H1 (cell line): ENCODE results near the gene FKBP1A. TPM values are rescaled to one million over a fixed set of nuclear protein-coding genes. Genes with fewer than 3 reads are reported as not detected.

Experiments used
- CTCF ChIA-PET: fragments of 300-600 bp; sonication (Branson Sonifier 250); formaldehyde crosslinking; loops from one replicate; lab custom pipeline; 2021; ENCODE audit not compliant: partially characterized antibody; lab: Charles Lee
- POLR2A ChIA-PET: fragments of 300-600 bp; sonication (Branson Sonifier 250); formaldehyde crosslinking; loops from one replicate; lab custom pipeline; 2021; ENCODE audit warnings: inconsistent platforms; ENCODE audit not compliant: partially characterized antibody; lab: Charles Lee
- DNase-seq, 2 experiments: peaks; one replicate each; pipeline versions ENCODE4 v3.0.0 to v3.0.0-alpha.2; 2010 to 2022; ENCODE audit warnings: low spot score in 2 of 2, low read depth in 1 of 2, mixed read lengths in 1 of 2
- FAIRE-seq: peaks from 2 replicates; lab custom pipeline; 2011; peaks lifted over from hg19 to GRCh38; lab: Jason Lieb, UNC
- H2AFZ ChIP-seq: 2 replicates; pipeline ENCODE4 v1.8.1; 2012; ENCODE audit warnings: low read length, inconsistent platforms
- H2AK5ac ChIP-seq: 2 replicates; pipeline ENCODE4 v1.6.1; 2013; ENCODE audit warnings: low read depth, low read length
- H2BK120ac ChIP-seq: replicated peaks from 2 replicates; pipeline ENCODE3; 2013; ENCODE audit warnings: low read depth, low read length, inconsistent platforms
- H2BK12ac ChIP-seq: 2 replicates; pipeline ENCODE4 v1.6.1; 2013; ENCODE audit warnings: low read depth, low read length
- H2BK15ac ChIP-seq: 2 replicates; pipeline ENCODE4 v1.6.1; 2013; ENCODE audit warnings: low read length
- H2BK20ac ChIP-seq: 2 replicates; pipeline ENCODE4 v1.6.1; 2013; ENCODE audit warnings: low read length
- H2BK5ac ChIP-seq: 2 replicates; pipeline ENCODE4 v1.6.1; 2013; ENCODE audit warnings: low read depth, low read length
- H3K14ac ChIP-seq: 2 replicates; pipeline ENCODE4 v1.6.1; 2013; ENCODE audit warnings: inconsistent platforms; ENCODE audit not compliant: insufficient read length
- H3K18ac ChIP-seq: 2 replicates; pipeline ENCODE4 v1.6.1; 2013; ENCODE audit warnings: low read length; ENCODE audit errors: extremely low read depth
- H3K23ac ChIP-seq: 2 replicates; pipeline ENCODE4 v1.6.1; 2013; ENCODE audit warnings: inconsistent platforms; ENCODE audit not compliant: insufficient read length
- H3K23me2 ChIP-seq: 2 replicates; pipeline ENCODE4 v1.6.1; 2013; ENCODE audit warnings: low read depth, low read length
- H3K27ac ChIP-seq: 2 replicates; pipeline ENCODE4 v1.6.1; 2011; ENCODE audit warnings: low read depth, low read length, inconsistent platforms
- H3K27me3 ChIP-seq, 4 experiments: replicated peaks in 1 of 4; 1 replicate in 1 of 4; 2 replicates in 3 of 4; pipeline versions ENCODE4 v1.6.1 to v1.8.1; 2011 to 2013; ENCODE audit warnings: low read length in 3 of 4, mild to moderate bottlenecking in 3 of 4, inconsistent platforms in 2 of 4, mixed read lengths in 2 of 4, moderate library complexity in 1 of 4; ENCODE audit not compliant: control insufficient read depth in 3 of 4, insufficient read depth in 3 of 4; ENCODE audit errors: extremely low read depth in 1 of 4
- H3K36me3 ChIP-seq, 4 experiments: 2 replicates each; pipeline versions ENCODE4 v1.6.1 to v1.8.1; 2011 to 2013; ENCODE audit warnings: mild to moderate bottlenecking in 4 of 4, low read length in 3 of 4, moderate library complexity in 2 of 4, control low read depth in 1 of 4, inconsistent platforms in 1 of 4; ENCODE audit not compliant: insufficient read depth in 4 of 4, control insufficient read depth in 2 of 4
- H3K4ac ChIP-seq: replicated peaks from 2 replicates; pipeline ENCODE3; 2013; ENCODE audit warnings: low read length, low read depth, mixed read lengths, inconsistent platforms; ENCODE audit not compliant: insufficient read length
- H3K4me1 ChIP-seq, 4 experiments: replicated peaks in 1 of 4; 1 replicate in 1 of 4; 2 replicates in 3 of 4; pipeline versions ENCODE4 v1.6.1 to v1.8.1; 2011 to 2013; ENCODE audit warnings: low read length in 3 of 4, inconsistent platforms in 2 of 4, mixed read lengths in 1 of 4; ENCODE audit not compliant: insufficient read depth in 4 of 4, control insufficient read depth in 3 of 4
- H3K4me2 ChIP-seq, 2 experiments: 2 replicates each; pipeline versions ENCODE4 v1.6.1 to v1.8.1; 2011 to 2013; ENCODE audit warnings: low read depth in 2 of 2, low read length in 2 of 2, control low read depth in 1 of 2, inconsistent platforms in 1 of 2, mild to moderate bottlenecking in 1 of 2; ENCODE audit not compliant: insufficient read depth in 1 of 2
- H3K4me3 ChIP-seq, 4 experiments: fragments of 200-600, 300-600 bp in 1 of 4; sonication (generic), shearing (Covaris generic), sonication (Bioruptor Twin) in 1 of 4; 2 replicates each; pipeline versions ENCODE4 v1.5.1 to v1.8.1; 2011 to 2016; ENCODE audit warnings: low read length in 4 of 4, low read depth in 3 of 4, control low read depth in 2 of 4, inconsistent platforms in 2 of 4, mild to moderate bottlenecking in 2 of 4, mixed read lengths in 1 of 4, moderate library complexity in 1 of 4; ENCODE audit not compliant: insufficient read depth in 2 of 4; ENCODE audit errors: extremely low read depth in 1 of 4
- H3K56ac ChIP-seq: replicated peaks from 2 replicates; pipeline ENCODE3; 2013; ENCODE audit warnings: low read depth, mild to moderate bottlenecking, mixed read lengths, low read length, inconsistent platforms; ENCODE audit not compliant: insufficient read length
- H3K79me1 ChIP-seq: 2 replicates; pipeline ENCODE4 v1.6.1; 2013; ENCODE audit warnings: low read depth, low read length, control low read depth
- H3K79me2 ChIP-seq, 2 experiments: 2 replicates each; pipeline versions ENCODE4 v1.6.1 to v1.8.1; 2012 to 2013; ENCODE audit warnings: low read length in 2 of 2, mild to moderate bottlenecking in 2 of 2, inconsistent platforms in 1 of 2; ENCODE audit not compliant: insufficient read depth in 2 of 2, control insufficient read depth in 1 of 2
- H3K9ac ChIP-seq, 4 experiments: replicated peaks in 1 of 4; 1 replicate in 1 of 4; 2 replicates in 3 of 4; pipeline versions ENCODE4 v1.6.1 to v1.8.1; 2011 to 2013; ENCODE audit warnings: low read depth in 3 of 4, low read length in 3 of 4, control low read depth in 2 of 4, mild to moderate bottlenecking in 2 of 4, moderate library complexity in 2 of 4, inconsistent platforms in 1 of 4; ENCODE audit errors: extremely low read depth in 1 of 4
- H3K9me3 ChIP-seq, 2 experiments: 2 replicates each; pipeline versions ENCODE4 v1.6.1 to v1.8.1; 2012 to 2013; ENCODE audit warnings: mild to moderate bottlenecking in 2 of 2, moderate library complexity in 2 of 2, control low read depth in 1 of 2, inconsistent platforms in 1 of 2, low read depth in 1 of 2, low read length in 1 of 2, mixed read lengths in 1 of 2; ENCODE audit not compliant: insufficient read depth in 2 of 2
- H4K20me1 ChIP-seq, 2 experiments: replicated peaks in 1 of 2; 2 replicates each; pipeline versions ENCODE3 to v1.8.1; 2011 to 2013; ENCODE audit warnings: inconsistent platforms in 2 of 2, low read length in 2 of 2, mild to moderate bottlenecking in 1 of 2; ENCODE audit not compliant: insufficient read depth in 2 of 2, control insufficient read depth in 1 of 2
- H4K5ac ChIP-seq: 2 replicates; pipeline ENCODE4 v1.6.1; 2013; ENCODE audit warnings: low read length, low read depth, mixed read lengths, inconsistent platforms; ENCODE audit not compliant: insufficient read length
- H4K8ac ChIP-seq: 2 replicates; pipeline ENCODE4 v1.8.0; 2013; ENCODE audit warnings: mild to moderate bottlenecking, moderate library complexity, low read length, inconsistent platforms; ENCODE audit not compliant: insufficient read depth; ENCODE audit errors: extremely low read depth
- H4K91ac ChIP-seq: replicated peaks from 2 replicates; pipeline ENCODE3; 2013; ENCODE audit warnings: low read length, mixed read lengths, inconsistent platforms; ENCODE audit not compliant: insufficient read length
- JUND ChIP-seq: IDR thresholded peaks from 2 replicates; pipeline ENCODE4 v1.6.1; 2011; ENCODE audit warnings: mild to moderate bottlenecking, improper control_type of control experiment, low read length
- MAFK ChIP-seq: IDR thresholded peaks from 2 replicates; pipeline ENCODE4 v1.6.1; 2012; ENCODE audit warnings: low read depth, mild to moderate bottlenecking, improper control_type of control experiment, low read length
- RFX5 ChIP-seq: IDR thresholded peaks from 2 replicates; pipeline ENCODE4 v1.6.1; 2011; ENCODE audit warnings: low read depth, low read length, improper control_type of control experiment, borderline replicate concordance
- SRF ChIP-seq: IDR thresholded peaks from 2 replicates; pipeline ENCODE4 v1.6.1; 2011; ENCODE audit warnings: mild to moderate bottlenecking, low read depth, low read length, moderate library complexity
- TAF1 ChIP-seq: IDR thresholded peaks from 2 replicates; pipeline ENCODE4 v1.6.1; 2011; ENCODE audit warnings: mild to moderate bottlenecking, low read depth, low read length
- TBP ChIP-seq: IDR thresholded peaks from 2 replicates; pipeline ENCODE4 v1.6.1; 2011; ENCODE audit warnings: low read depth, low read length, improper control_type of control experiment
- WGBS, 2 experiments: shearing (Covaris generic) in 1 of 2; methylation state at CpG; one replicate each; pipeline versions ENCODE4 v1.1.6 to v1.1.7; 2013 to 2015; ENCODE audit warnings: low lambda C conversion rate in 2 of 2, mixed read lengths in 2 of 2, inconsistent platforms in 1 of 2, low coverage in 1 of 2, missing lambda C conversion rate in 1 of 2; ENCODE audit not compliant: insufficient replicate concordance in 2 of 2, insufficient coverage in 1 of 2, insufficient read length in 1 of 2; ENCODE audit errors: extremely low coverage in 1 of 2, missing lambda C conversion rate in 1 of 2; 5-methylcytosine and 5-hydroxymethylcytosine counted together
- polyA plus RNA-seq, 7 experiments: library from polyadenylated mRNA; depleted of rRNA in 3 of 7; stranded (reverse) in 5 of 7; unstranded in 2 of 7; fragments of >200 nt in 5 of 7; fragments of 200-250 nt in 2 of 7; gene quantifications; 1 replicate in 5 of 7; 2 replicates in 1 of 7; 4 replicates in 1 of 7; pipeline versions ENCODE4 v1.2.1 to v1.2.3, GENCODE V29; 2011 to 2013; ENCODE audit warnings: missing spikeins in 2 of 7, mixed read lengths in 2 of 7
- total RNA-seq: library from RNA; stranded (reverse); fragmentation: NEBNext Ultra II Directional; extraction: Animal tissue kit (Norgen Biotek cat#: 25700); gene quantifications from 2 replicates; pipeline ENCODE4 v1.2.1, GENCODE V29; 2021

Gene FKBP1A
- total and polyA plus RNA-seq, 2 of the 8 experiments (the other 6 are each of a cell fraction or from before 2014, with no cell fraction given) = 250 to 685 TPM

DNA sequence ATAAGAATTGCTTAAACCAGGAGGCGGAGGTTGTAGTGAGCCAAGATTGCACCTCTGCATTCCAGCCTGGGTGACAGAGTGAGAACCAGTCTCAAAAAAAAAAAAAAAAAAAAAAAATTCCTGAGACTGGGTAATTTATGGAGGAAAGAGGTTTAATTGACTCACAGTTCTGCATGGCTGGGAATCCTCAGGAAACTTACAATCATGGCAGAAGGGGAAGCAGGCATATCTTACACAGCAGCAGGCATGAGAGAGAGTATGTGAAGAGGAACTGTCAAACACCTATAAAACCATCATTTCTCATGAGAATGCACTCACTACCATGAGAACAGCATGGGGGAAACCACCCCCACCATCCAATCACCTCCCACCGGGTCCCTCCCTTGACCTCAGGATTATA, 1.8 kb upstream of the FKBP1A start:
- H2AFZ ChIP-seq = no peak overlapping the region
- H3K4ac ChIP-seq = no peak overlapping the region
- 76% methylated on average over 2 of the region's 2 CpGs; no CpG with 5 or more reads in 1 of the 2 experiments for WGBS, 2 experiments
- no peak overlapping the region for H2BK20ac ChIP-seq
- peaks cover 3 to 24% (median 9%) of the 10 kb centered on the region in 4 experiments; a peak in 6 of 7 replicates for H3K4me1 ChIP-seq
- H4K5ac ChIP-seq = no peak overlapping the region
- TF ChIP-seq MAFK = no peak
- TF ChIP-seq RFX5 = no peak
- no peak for TF ChIP-seq SRF
- no peak for TF ChIP-seq TBP
- no peak for TF ChIP-seq TAF1
- no peak for TF ChIP-seq JUND
- peaks cover 0 to 19% (median 8%) of the 10 kb centered on the region in 4 experiments; a peak in 5 of 7 replicates for H3K27me3 ChIP-seq
- H3K79me1 ChIP-seq = peaks cover 16% of the 10 kb centered on the region
- CTCF ChIA-PET = interaction anchor here (0.9 to 2.1 kb wide), 5 partner anchors 44 to 182 kb away, joined by 3 to 8 read pairs (median 4); partner anchors contain the start of gene NSFL1C
- H3K56ac ChIP-seq = no peak overlapping the region
- H3K23ac ChIP-seq = no peak overlapping the region
- H3K9ac ChIP-seq = no peak overlapping the region
- H3K4me3 ChIP-seq = no peak overlapping the region
- FAIRE-seq (no peak), DNase-seq (no peak)
- no peak overlapping the region for H4K91ac ChIP-seq
- H2BK120ac ChIP-seq = no peak overlapping the region
- H4K8ac ChIP-seq = no peak overlapping the region
- H3K9me3 ChIP-seq = no peaks in the 10 kb centered on the region
- H3K4me2 ChIP-seq = no peak overlapping the region
- no peak overlapping the region for H2BK15ac ChIP-seq
- H2BK12ac ChIP-seq = no peak overlapping the region
- no peak overlapping the region for H3K18ac ChIP-seq
- H2BK5ac ChIP-seq = no peak overlapping the region
- H3K79me2 ChIP-seq = peaks cover 12 to 29% of the 10 kb centered on the region in 2 experiments
- H4K20me1 ChIP-seq = peaks cover 8 to 13% of the 10 kb centered on the region in 2 experiments
- no peaks in the 10 kb centered on the region for H3K36me3 ChIP-seq
- no peak overlapping the region for H3K14ac ChIP-seq
- no peak overlapping the region for H3K27ac ChIP-seq
- H3K23me2 ChIP-seq = peaks cover 8% of the 10 kb centered on the region
- H2AK5ac ChIP-seq = no peak overlapping the region
- POLR2A ChIA-PET = no interaction called here
